Measurements from ENCODE around the gene SLC40A1.

Gene SLC40A1

GRCh38 chr2:189570570-189571031 is 10.0 kb downstream of the SLC40A1 start:
- TF ChIP-seq, protein P1, sequence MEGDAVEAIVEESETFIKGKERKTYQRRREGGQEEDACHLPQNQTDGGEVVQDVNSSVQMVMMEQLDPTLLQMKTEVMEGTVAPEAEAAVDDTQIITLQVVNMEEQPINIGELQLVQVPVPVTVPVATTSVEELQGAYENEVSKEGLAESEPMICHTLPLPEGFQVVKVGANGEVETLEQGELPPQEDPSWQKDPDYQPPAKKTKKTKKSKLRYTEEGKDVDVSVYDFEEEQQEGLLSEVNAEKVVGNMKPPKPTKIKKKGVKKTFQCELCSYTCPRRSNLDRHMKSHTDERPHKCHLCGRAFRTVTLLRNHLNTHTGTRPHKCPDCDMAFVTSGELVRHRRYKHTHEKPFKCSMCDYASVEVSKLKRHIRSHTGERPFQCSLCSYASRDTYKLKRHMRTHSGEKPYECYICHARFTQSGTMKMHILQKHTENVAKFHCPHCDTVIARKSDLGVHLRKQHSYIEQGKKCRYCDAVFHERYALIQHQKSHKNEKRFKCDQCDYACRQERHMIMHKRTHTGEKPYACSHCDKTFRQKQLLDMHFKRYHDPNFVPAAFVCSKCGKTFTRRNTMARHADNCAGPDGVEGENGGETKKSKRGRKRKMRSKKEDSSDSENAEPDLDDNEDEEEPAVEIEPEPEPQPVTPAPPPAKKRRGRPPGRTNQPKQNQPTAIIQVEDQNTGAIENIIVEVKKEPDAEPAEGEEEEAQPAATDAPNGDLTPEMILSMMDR (conservative IDR thresholded peaks at IDR 0.05; ENCODE audit: low read depth, low read length), result no peak
- DNase-seq (ENCODE audit: low read depth), result no peak

DNA sequence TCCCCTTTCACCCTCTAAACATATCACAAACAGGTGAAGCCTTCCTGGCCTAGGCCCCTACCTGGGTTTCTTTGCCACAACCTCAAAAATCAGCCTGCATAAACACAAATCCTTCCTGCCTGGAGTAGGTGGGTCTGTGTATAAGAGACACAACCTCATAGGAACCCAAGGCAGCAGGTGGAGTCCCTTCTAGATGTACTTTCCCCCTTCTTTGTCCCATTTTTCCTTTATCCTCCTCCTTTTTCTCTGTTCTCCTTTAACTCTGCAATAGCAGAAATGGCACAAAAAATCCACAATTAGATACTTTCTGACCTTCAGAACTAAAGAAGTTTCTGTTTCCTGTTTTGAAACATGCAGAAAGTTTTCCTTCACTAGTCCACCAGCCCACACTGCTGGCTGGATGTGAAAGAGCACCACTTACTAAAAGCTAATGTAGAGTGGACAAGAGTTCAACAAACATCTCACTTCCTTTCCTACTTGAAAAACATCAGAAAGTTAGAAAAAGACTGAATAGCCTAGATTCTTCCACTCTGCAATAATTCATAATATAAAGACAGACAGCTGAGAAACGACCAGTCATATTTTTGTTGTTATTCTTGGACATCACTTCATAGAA is 11.2 kb downstream of the SLC40A1 start:
- TF ChIP-seq, protein P1 (conservative IDR thresholded peaks at IDR 0.05; ENCODE audit: low read depth, low read length), result no peak
- no peak for DNase-seq (ENCODE audit: low read depth)
- H3K4me3 ChIP-seq (ENCODE audit: low read length), result no peak overlapping the region

More at GRCh38 chr2:189570570-189571031, 10.0 kb downstream of the SLC40A1 start:
- no peak overlapping the region for H3K4me3 ChIP-seq (ENCODE audit: low read length)

GRCh38 chr2:189566046-189566445 is 14.5 kb downstream of the SLC40A1 start:
- TF ChIP-seq, protein P1 (conservative IDR thresholded peaks at IDR 0.05; ENCODE audit: low read depth, low read length), result no peak
- no peak for DNase-seq (ENCODE audit: low read depth)
- H3K4me3 ChIP-seq (ENCODE audit: low read length), result no peak overlapping the region

DNA sequence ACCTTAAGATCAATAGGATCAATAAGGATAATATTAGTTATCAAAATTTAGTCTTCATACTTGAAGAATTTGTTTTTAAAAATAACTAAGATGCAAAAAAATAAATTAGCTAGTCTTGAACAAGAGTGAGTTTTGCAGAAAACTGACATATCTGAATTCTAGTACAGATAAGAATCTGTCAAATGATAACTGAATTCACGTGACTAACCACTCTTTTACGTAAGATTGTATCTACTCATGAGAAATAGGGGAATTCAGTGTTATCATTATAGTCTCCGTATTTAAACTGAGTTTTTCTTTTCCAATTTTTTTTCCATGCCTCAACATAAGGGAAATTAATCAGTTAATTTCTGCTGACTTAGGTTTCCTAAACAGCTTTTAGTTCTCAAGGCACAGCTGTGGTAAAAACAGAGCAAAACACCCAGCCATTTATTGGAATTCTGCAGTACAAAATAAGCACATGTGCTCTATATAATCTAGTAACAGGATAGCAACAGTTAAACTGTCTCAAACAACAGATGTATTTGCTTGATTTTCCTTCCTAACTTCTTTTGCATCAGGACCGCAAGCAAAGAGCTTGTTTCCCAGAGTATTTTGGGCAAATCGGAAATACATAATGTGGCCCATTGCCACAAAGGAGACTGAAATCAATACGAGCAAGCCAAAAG is 19.1 kb downstream of the SLC40A1 start:
- H3K4me3 ChIP-seq (ENCODE audit: low read length), result no peak overlapping the region
- no peak for DNase-seq (ENCODE audit: low read depth)
- TF ChIP-seq, protein P1 (conservative IDR thresholded peaks at IDR 0.05; ENCODE audit: low read depth, low read length), result no peak

DNA sequence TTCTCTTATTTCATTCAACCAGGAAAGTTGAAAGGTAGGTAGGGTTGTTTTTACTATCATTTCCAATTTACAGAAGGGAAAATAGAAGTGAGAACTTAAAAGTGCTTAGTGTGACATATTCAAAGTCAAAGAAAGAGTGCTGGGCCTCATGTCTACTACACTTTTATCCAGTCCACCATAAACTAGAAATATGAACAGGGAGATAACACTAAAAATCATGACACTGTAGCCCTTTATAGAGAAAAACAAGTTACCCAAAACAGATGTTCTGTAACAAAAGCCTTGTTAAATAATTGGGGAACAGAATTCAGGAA is 20.4 kb downstream of the SLC40A1 start:
- H3K4me3 ChIP-seq (ENCODE audit: low read length), result no peak overlapping the region
- DNase-seq (ENCODE audit: low read depth), result no peak
- TF ChIP-seq, protein P1 (conservative IDR thresholded peaks at IDR 0.05; ENCODE audit: low read depth, low read length), result no peak

GRCh38 chr2:189559579-189560272 is 20.9 kb downstream of the SLC40A1 start:
- H3K4me3 ChIP-seq (ENCODE audit: low read length), result no peak overlapping the region
- DNase-seq (ENCODE audit: low read depth), result no peak
- TF ChIP-seq, protein P1 (conservative IDR thresholded peaks at IDR 0.05; ENCODE audit: low read depth, low read length), result no peak

Data from retinal pigment epithelial cell (primary cell).